NT2/D1 (cell line): ENCODE measurements around the gene RPP40.

Experiments used
- SUZ12 ChIP-seq: IDR thresholded peaks from 2 replicates; pipeline ENCODE4 v1.6.1; 2011; ENCODE audit not compliant: insufficient read length, insufficient read depth; ENCODE audit errors: extremely low read depth
- YY1 ChIP-seq: IDR thresholded peaks from 2 replicates; pipeline ENCODE4 v1.6.1; 2011; ENCODE audit not compliant: insufficient read length, insufficient read depth
- ZNF274 ChIP-seq: IDR thresholded peaks from 2 replicates; pipeline ENCODE4 v1.6.1; 2011; ENCODE audit warnings: mild to moderate bottlenecking, low read depth, low read length

DNA sequence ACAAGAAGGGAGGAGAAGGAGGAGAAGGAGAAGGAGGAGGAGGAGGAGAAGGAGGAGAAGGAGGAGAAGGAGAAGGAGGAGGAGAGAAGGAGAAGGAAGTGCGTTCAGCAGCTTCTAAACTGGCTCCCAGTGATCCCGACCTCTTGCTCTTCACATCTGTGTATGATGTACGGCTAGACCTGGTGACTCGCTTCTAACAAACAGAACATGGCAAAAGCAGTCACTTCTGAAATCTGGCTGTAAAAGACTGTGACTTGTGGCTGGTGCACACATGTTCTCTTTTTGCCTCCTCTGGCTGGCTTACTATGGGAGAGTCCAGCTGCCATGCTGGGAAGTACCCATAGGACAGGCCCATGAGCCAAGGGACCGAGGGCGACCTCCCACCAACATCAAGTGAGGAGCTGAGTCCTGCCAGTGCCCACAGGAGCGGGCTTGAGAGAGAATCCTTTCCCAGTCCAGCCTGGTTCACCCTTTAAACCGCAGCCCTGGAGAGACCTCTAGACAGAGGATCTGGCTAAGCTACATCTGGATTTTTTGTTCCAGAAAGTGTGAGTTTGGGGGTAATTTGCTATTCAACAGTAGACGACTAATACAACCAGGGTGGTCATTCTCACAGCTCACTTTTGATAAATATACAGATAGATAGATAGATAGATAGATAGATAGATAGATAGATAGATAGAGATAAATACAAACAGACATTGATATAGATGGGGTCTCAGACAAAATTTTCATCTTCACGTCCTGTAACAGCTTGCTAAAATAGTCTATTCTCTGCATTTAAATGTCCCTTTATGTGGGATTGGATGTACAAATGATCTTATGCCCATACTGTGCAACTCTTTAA, 42.3 kb downstream of the RPP40 start:
- TF ChIP-seq YY1 = no peak
- no peak for TF ChIP-seq ZNF274
- TF ChIP-seq SUZ12 = no peak
